Ovary (tissue), 9 donors: ENCODE measurements around the gene RANBP10. TPM values are rescaled to one million over a fixed set of nuclear protein-coding genes. Genes with fewer than 3 reads are reported as not detected.

Experiments
- DNase-seq, 5 donors: peaks; one replicate each; pipeline ENCODE4 v3.0.0-alpha.2; 2019 to 2020
- H3K27ac ChIP-seq, 2 donors: fragments of 200-600 bp; one replicate each; pipeline versions ENCODE4 v1.5.1 to v1.8.0; 2019 to 2022
- H3K27me3 ChIP-seq: fragments of 200-600 bp; one replicate; pipeline ENCODE4 v1.8.0; 2022
- H3K36me3 ChIP-seq: fragments of 200-600 bp; sonication (generic); one replicate; pipeline ENCODE4 v1.5.1; 2019
- H3K4me1 ChIP-seq: one replicate; pipeline ENCODE4 v1.8.1; 2013; ENCODE audit warnings: mild to moderate bottlenecking, moderate library complexity; ENCODE audit not compliant: insufficient read depth
- H3K4me3 ChIP-seq: fragments of 200-600 bp; sonication (generic); one replicate; pipeline ENCODE4 v1.5.1; 2017
- H3K9me3 ChIP-seq, 2 donors: fragments of 200-600 bp in 1 of 2; sonication (generic) in 1 of 2; one replicate each; pipeline versions ENCODE4 v1.5.1 to v1.8.1; 2013 to 2019; ENCODE audit warnings: mild to moderate bottlenecking in 1 of 2, moderate library complexity in 1 of 2
- EP300 ChIP-seq: sonication (generic); formaldehyde crosslinking; IDR thresholded peaks from one replicate; pipeline ENCODE4 v1.6.1; 2017; ENCODE audit warnings: antibody characterized with exemption
- POLR2A ChIP-seq: fragments of 450-650 bp; IDR thresholded peaks from one replicate; pipeline ENCODE4 v1.6.1; 2017; ENCODE audit warnings: antibody characterized with exemption, mild to moderate bottlenecking, moderate library complexity
- WGBS, 3 donors: extraction: QIAGEN DNeasy Blood & Tissue Kit in 1 of 3; methylation state at CpG; one replicate each; pipeline versions ENCODE4 v1.1.5 to v1.1.7; 2013 to 2017; 5-methylcytosine and 5-hydroxymethylcytosine counted together
- intact Hi-C, 4 donors: fragments of 100-400 bp; cut with DNase I; formaldehyde crosslinking; loops; one replicate each; pipeline versions ENCODE4 v1.11.0 to v1.15.1; 2022 to 2023
- polyA plus RNA-seq, 2 donors: library from polyadenylated mRNA; stranded (reverse); fragments of 200-250 nt in 1 of 2; fragments of 350-450 nt in 1 of 2; fragmentation: Illumina TruSeq in 1 of 2; extraction: RNeasy Lipid Tissue Mini Kit (QIAGEN cat#74804) in 1 of 2; gene quantifications; one replicate each; pipeline ENCODE4 v1.2.3, GENCODE V29; 2013 to 2014
- total RNA-seq, 7 donors: library from RNA; depleted of rRNA in 2 of 7; stranded (reverse); fragments of >200 nt in 2 of 7; fragmentation: NEBNext Ultra II Directional in 3 of 7; extraction: Animal tissue kit (Norgen Biotek cat#: 25700) in 3 of 7; gene quantifications; one replicate each; pipeline versions ENCODE4 v1.1.0 to v1.2.4, GENCODE V29; 2016 to 2023
- TF ChIP-seq, protein P1 (sequence below), 3 donors: fragments of 450-650 bp in 2 of 3; fragments of 200-600 bp in 1 of 3; IDR thresholded peaks; one replicate each; pipeline versions ENCODE4 v1.5.1 to v1.8.0; 2016 to 2022; ENCODE audit warnings: antibody characterized with exemption in 3 of 3, mild to moderate bottlenecking in 1 of 3
- donor health status: DM: no; HTN: no; CAD: no; lungs with moderate emphysema.
- donor health status: DM: no; HTN: no; CAD: no.
- donor health status: Bipolar disorder and iron deficiency.
- donor health status: DM: yes; HTN: yes; CAD: no.
- donor health status: DM: no; HTN: no; CAD: no.
- donor health status: DM: yes; HTN: yes; CAD: no.

The RANBP10 gene
- total and polyA plus RNA-seq, 9 donors: 8.3 to 19.6 (median 16.9) TPM

DNA sequence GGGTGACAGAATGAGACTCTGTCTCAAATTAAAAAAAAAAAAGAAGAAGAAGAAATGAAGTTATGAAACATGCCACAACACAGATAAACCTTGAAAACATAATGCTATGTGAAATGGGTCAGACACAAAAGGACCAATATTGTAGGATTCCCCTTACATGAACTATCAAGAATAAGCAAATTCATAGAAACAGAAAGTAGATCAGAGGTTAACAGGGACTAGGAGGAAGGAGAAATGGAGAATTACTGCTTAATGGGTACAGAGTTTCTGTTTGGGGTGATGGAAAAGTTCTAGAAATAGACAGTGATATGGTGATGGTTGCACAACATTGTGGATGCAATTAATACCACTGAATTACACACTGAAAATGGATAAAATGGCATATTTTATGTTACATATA is 16.3 kb downstream of the RANBP10 start:
- Histone ChIP-seq H3K4me1 (no peaks in the 10 kb centered on the region), H3K36me3 (no peaks in the 10 kb centered on the region), H3K4me3 (no peak overlapping the region), H3K27me3 (no peaks in the 10 kb centered on the region), H3K9me3 (no peaks in the 10 kb centered on the region), H3K27ac (no peak overlapping the region)
- DNase-seq: no peak
- TF ChIP-seq POLR2A (no peak), EP300 (no peak)
- TF ChIP-seq, protein P1, sequence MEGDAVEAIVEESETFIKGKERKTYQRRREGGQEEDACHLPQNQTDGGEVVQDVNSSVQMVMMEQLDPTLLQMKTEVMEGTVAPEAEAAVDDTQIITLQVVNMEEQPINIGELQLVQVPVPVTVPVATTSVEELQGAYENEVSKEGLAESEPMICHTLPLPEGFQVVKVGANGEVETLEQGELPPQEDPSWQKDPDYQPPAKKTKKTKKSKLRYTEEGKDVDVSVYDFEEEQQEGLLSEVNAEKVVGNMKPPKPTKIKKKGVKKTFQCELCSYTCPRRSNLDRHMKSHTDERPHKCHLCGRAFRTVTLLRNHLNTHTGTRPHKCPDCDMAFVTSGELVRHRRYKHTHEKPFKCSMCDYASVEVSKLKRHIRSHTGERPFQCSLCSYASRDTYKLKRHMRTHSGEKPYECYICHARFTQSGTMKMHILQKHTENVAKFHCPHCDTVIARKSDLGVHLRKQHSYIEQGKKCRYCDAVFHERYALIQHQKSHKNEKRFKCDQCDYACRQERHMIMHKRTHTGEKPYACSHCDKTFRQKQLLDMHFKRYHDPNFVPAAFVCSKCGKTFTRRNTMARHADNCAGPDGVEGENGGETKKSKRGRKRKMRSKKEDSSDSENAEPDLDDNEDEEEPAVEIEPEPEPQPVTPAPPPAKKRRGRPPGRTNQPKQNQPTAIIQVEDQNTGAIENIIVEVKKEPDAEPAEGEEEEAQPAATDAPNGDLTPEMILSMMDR (IDR thresholded peaks at IDR 0.05): no peak
- intact Hi-C loops: no loop called here

DNA sequence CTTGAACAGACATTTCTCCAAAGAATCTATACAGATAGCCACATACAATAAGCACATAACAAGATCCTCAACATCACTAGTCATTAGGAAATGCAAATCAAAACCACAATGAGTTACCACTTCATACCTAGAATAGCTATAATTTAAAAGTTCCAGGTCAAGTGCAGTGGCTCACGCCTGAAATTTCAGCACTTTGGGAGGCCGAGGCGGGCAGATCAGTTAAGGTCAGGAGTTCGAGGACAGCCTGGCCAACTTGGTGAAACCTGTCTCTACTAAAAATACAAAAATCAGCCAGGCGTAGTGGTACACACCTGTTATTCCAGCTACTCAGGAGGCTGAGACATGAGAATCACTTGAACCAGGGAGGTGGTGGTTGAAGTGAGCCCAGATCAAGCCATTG is 19.9 kb downstream of the RANBP10 start:
- Histone ChIP-seq H3K4me1 (no peaks in the 10 kb centered on the region), H3K9me3 (no peaks in the 10 kb centered on the region), H3K27ac (no peak overlapping the region), H3K27me3 (no peaks in the 10 kb centered on the region), H3K4me3 (no peak overlapping the region), H3K36me3 (no peaks in the 10 kb centered on the region)
- DNase-seq: no peak
- TF ChIP-seq EP300: no peak
- no peak for TF ChIP-seq POLR2A
- TF ChIP-seq, protein P1 (IDR thresholded peaks at IDR 0.05): no peak
- 91 to 93% (median 92%) methylated on average over 5 of the region's 5 CpGs for WGBS, 3 donors
- intact Hi-C loops: no loop called here

DNA sequence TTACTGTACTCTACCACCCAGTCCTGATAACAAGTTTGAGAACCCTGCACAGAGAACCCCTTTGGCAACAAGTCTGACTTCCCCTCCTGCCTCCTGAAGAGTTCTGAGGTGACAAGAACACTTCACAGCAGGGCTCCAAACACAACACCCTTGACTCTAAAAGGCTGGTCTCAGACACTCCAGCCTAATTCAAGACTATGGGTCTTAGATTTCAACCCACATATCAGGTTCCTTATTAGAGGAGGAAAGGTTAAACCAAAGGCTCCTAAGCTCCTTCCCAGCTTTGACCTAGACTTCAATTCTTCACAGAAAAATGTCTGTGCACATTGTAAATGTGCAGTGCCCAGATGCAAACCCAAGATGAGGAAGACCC is 23.0 kb downstream of the RANBP10 start:
- TF ChIP-seq, protein P1 (IDR thresholded peaks at IDR 0.05): no peak
- TF ChIP-seq EP300 (no peak), POLR2A (no peak)
- intact Hi-C loops: no loop called here
- Histone ChIP-seq H3K4me3 (no peak overlapping the region), H3K9me3 (no peaks in the 10 kb centered on the region), H3K27me3 (no peaks in the 10 kb centered on the region), H3K36me3 (no peaks in the 10 kb centered on the region), H3K27ac (no peak overlapping the region), H3K4me1 (no peaks in the 10 kb centered on the region)
- DNase-seq: no peak

DNA sequence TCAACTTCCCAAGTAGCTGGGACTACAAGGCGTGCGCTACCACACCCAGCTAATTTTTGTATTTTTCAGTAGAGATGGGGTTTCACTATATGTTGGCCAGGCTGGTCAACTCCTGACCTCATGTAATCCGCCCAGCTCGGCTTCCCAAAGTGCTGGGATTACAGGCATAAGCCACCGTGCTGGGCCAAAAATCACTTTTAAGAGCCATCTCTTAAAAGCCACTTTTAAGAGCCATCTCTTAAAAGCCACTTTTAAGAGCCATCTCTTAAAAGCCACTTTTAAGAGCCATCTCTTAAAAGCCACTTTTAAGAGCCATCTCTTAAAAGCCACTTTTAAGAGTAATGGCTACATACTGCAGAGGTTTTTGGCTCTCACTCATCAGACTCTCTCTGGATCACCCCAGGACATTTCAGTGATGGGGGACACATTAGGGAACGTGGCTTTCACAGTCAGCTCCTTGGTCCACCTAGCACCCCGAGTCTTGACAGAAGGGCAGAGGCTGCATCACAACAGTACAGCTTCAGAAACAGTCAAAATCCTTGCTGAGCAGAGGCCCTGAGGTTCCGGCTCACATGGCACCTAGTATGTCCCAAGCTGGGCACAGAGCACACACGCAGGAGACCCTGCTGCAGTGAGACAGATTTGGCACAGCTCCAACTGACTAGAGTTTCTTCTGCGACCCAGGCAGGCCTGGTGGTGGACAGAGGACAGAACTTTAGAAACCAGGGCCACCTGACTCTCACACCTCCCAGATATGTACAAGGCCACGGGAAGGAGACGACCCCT is 23.6 kb downstream of the RANBP10 start:
- H3K36me3 ChIP-seq: no peaks in the 10 kb centered on the region
- no peaks in the 10 kb centered on the region for H3K4me1 ChIP-seq
- H3K4me3 ChIP-seq: no peak overlapping the region
- H3K27me3 ChIP-seq: no peaks in the 10 kb centered on the region
- WGBS, 3 donors: 89 to 93% (median 90%) methylated on average over 12 of the region's 12 CpGs
- H3K27ac ChIP-seq: no peak overlapping the region
- TF ChIP-seq, protein P1 (IDR thresholded peaks at IDR 0.05): no peak
- TF ChIP-seq POLR2A (no peak), EP300 (no peak)
- no peak for DNase-seq
- no peaks in the 10 kb centered on the region for H3K9me3 ChIP-seq
- intact Hi-C loops: no loop called here
